DMS79 treated with DMSO at 0.1 percent for 48 hours (cell line): ENCODE measurements around the gene CATSPER4.
A peak's percentile ranks its signal among the peaks of the same experiment; 100 is the strongest.

Experiments
- DNase-seq: peaks from one replicate; lab custom pipeline; 2025; lab: John Stamatoyannopoulos, UW

The CATSPER4 gene

DNA sequence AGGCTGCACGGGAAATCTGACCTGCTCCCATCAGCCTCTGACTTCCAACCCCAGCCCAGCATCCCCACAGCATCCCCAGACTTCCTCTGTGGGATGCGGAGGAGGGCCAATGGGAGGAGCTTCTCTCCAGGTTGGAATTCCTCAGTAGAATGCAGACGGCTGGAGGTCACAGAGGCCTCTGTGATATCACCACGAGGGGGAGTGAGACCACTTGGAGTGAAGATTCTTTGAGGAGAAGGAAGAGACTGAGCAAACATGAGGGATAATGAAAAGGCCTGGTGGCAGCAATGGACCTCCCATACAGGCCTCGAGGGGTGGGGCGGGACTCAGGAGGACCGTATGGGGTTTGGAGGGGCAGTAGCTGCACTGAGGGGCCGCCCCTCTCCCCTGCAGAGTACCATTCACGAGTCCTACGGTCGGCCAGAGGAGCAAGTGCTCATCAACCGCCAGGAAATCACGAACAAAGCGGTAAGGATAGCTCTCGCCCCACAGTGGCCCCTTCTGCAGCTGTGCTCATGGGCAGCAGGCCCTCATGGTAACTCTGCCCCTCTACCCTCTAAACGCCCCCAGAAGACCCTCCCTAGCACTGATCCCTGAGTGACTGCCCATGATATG lies at the start of gene CATSPER4:
Gene CATSPER4 (plus strand): TSS at position 230 of the 615 bp plus-strand sequence. CDS start 26 bp downstream, at position 256.
- no peak for DNase-seq

DNA sequence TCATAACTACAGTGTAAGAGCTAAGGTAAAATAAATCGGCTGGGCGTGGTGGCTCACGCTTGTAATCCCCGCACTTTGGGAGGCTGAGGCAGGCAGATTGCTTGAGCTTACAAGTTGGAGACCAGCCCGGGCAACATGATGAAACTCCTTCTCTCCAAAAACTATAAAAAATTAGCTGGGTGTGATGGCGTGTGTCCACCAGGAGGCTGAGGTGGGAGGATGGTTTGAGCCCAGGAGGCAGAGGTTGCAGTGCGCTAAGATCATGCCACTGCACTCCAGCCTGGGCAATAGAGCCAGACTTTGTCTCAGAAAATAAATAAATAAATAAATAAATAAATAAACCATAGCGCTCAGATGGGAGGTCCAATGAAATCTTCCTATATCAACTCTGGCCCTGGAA lies 48.2 kb upstream of the CATSPER4 start:
- DNase-seq = no peak

- DNase-seq = peak; percentile 94
Measured at GRCh38 chr1:26145041-26145959, 45.1 kb upstream of the CATSPER4 start.

DNA sequence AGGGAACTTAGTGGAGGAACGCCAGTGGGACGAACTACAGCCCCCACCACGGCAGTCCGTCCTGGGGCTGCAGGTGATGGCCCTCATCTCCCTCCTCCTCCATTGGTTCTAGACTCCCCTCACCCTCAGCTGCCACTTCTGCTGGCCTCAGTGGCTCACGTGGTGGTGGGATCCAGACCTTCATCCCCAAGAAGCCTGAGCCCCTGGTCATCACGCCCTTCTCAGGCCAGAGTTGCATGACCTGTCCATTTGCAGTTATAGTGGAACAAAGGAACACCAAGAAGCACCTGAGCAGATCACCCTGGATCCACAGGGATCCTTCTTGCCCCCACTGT lies 44.5 kb upstream of the CATSPER4 start:
- DNase-seq = no peak

GRCh38 chr1:26148887-26149286 lies 41.5 kb upstream of the CATSPER4 start:
- no peak for DNase-seq

DNA sequence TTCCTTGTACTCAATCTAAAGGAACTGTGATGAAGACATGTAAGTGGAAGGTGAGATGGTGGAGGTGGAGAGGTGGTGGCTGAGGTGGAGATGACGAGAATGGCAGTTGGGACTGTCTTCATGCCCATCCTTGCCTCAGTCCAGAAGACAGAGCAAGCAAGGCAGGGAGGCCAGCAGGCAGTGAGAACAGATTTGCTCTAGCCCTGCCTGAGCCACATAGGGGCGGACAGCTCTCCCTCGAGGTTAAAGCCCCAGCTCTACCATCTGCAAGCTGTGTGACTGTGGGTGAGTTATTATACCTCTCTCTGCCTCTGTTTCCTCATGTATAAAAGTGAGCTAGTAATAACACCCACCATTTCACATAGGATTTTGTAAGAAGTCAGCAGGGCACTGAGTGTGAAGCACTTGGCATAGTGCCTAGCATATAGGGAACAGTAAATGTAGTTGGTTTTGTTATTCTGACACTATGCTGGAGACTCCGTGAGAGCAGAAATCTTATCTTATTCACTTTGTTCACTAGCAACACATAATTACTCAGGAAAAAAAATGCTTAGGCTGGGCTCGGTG lies 36.4 kb upstream of the CATSPER4 start:
- DNase-seq = no peak

DNA sequence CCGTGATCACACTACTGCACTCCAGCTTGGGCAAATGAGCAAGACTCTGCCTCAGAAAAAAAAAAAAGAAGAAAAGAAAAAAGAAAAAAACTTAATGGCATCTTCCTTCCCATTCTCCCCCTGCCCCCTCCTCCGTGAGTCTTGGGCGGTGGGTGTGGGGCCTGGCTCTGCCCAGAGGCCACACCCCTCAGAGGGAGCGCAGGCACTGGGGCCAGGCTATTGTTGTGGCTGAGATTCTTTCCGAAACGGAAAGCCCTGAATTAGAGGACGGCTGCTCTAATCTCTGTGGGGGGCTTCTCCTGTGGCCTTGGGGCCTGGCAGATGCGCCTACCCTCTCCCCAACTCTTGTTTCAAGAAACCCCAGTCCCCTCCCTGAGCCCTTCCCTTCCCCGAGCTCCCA lies 35.7 kb upstream of the CATSPER4 start:
- no peak for DNase-seq

DNA sequence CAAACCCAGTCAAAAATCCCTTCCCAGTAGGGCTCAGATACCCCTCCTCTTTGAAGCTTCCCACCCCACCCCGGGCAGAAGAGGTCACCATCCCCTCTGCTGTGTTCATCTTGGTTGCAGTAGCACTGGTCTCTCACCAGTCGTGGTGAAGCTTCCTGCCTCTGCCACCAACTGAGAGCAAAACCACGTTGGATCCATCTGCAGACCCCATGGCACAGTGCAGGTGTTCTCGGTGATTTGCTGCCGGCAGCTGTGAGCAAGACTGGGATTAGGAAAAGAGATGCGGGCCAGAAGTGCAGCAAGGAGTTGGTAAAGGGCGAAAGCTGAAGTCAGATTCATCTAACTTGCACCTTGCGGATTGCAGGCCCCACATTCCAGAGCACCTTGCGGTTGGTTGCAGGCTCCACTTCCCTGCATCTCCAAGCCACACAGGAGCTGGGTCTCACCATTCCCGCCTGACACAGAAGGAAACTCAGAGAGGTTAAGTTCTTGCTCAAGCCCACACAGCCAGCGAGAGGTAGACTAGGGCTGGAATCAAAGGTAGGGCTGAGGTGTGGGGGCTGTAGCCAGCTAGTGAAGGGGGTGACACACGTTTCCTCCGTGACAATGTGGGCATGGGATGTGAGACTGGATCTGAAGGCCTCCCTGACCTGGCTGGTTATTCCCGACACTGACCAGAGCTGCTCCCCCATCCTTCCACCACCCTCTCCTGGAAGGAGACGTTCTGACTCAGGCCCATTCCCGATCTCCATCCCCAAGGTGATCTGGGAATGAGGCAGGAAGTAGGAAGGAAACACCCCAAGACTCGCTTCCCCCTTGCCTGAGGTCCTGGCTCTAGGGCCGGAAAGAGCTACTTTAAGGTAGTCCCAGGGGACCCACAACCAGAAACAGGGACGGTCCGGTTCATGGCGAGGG lies 34.8 kb upstream of the CATSPER4 start:
- no peak for DNase-seq

- no peak for DNase-seq
Measured at GRCh38 chr1:26156285-26157038, 33.9 kb upstream of the CATSPER4 start.

GRCh38 chr1:26158271-26158907 lies 32.0 kb upstream of the CATSPER4 start:
- DNase-seq = no peak

- no peak for DNase-seq
Measured at GRCh38 chr1:26158908-26159742, 31.3 kb upstream of the CATSPER4 start, which contains the start of gene FAM110D. FAM110D (plus strand) TSS chr1:26159079; CDS start chr1:26161292, 2,213 bp downstream.

GRCh38 chr1:26159743-26160039 lies 30.7 kb upstream of the CATSPER4 start:
- no peak for DNase-seq

DNA sequence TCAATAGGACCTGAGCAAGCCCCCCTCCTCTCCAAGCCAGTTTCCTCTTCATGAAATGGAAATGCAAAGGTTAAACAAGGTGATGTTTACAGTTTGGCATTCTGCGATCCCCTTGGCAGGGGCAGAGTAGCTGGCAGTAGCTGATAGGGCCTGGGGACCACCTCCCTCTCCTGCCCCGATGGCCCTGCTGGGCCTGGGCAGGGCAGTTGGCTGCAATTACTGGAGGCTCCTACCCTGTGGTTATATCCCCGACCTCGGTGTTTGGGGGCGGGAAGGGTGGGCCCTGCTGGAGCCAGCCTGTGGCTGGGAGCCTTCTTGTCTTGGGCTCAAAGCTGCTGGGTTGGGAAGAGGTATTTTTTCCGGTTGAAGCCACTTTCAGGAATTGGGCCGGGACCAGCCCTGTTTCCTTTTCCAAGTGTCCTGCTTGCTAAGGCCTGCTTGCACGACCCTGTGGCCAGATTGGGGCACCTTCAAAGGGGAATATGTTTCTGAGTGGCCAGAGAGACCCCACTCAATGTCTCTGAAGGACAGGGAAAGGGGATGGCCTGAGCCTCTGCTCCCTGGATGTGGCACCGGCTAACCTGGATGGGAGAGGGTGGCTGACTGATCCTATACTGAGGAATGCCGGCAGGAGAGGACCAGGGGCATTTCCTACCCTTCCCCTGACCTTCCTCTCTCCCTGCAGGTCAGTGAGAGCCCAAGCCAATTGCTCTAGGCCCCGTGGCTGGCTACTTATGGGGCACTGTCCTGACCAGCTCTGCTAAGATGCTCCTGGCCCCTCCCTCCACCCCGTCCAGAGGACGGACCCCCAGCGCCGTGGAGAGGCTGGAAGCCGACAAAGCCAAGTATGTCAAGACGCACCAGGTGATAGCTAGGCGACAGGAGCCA lies 29.6 kb upstream of the CATSPER4 start:
- no peak for DNase-seq

GRCh38 chr1:26161415-26162219 lies 28.8 kb upstream of the CATSPER4 start:
- DNase-seq = peak; percentile 59

- DNase-seq = no peak
Measured at GRCh38 chr1:26162220-26162709, 28.1 kb upstream of the CATSPER4 start.

DNA sequence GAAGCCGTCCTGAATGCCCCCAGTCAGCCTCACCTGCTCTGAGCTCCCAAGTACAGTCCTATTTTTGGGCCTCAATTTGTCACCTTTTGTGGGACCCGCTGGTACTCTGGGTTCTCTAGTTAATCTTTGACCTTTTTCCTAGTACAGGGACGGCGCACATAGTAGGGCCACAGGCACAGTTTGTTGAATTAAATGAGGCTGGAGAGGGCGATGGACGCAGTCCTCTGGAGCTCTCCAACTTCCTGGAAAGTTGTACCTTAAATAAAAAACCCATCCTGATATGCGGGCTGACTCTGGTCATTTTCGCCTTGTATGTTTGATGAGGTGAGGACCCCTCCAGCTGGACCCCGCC lies 26.7 kb upstream of the CATSPER4 start:
- DNase-seq = no peak

DNA sequence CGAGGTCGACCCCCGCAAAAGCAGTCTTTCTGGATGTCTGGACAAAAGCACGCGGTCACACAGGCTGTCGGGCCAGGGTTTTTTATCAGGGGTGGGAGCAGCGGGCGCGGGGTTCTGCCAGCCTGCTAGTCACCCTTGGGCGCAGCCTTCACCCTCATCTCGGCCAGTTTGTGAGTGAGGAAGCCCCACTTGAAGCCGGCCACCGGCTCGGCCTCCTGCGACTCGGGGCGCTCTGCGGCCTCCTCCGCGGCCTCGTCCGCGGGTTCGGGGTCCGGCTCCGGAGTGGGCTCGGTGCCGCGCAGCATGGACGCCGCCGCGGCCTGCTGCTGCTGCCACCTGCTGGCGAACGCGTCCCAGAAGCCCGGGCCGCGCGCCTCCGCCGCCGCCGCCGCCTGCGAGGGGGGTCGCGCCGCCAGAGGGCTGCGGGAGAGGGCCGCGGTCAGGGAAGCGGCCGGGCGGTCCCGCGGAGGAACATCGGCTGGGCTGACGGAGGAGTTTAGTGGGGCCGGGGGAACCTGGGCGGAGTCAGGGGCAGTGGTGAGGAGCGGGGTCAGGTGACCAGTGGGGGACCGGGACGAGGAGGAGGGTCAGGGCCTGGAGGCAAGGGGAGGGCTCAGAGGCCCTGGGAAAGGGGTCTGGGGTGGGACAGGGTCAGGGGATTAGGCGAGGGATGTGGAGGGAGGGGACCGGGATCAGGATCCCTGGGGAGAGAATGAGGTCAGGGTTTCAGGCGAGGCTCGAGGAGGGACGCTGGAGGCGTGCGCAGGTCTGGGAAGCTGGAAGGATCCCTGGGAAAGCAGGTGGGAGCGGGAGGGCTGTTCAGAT lies 26.2 kb upstream of the CATSPER4 start:
- DNase-seq = no peak
